ENCODE measurements around the gene MAP3K15.
"Not testable (repeated sequence)": the region's sequence is repeated elsewhere in the genome, so short reads cannot be mapped to it uniquely, and the experiment has no call there.

Gene MAP3K15

DNA sequence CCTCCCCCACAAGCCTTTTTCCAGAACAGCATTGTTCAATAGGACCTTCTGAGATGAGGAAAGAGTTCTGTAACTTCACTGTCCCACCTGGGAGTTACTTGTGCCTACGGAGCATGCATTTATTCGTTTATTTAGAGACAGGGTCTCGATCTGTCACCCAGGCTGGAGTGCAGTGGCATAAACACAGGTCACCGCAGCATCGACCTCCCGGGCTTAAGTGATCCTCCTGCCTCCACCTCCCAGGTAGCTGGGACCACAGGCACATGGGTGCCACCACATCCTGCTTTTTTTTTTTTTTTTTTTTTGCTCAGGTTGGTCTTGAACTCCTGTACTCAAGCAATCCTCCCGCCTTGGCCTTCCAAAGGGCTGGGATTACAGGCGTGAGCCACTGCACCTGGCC lies 2.9 kb downstream of the MAP3K15 start:
- POLR2A ChIA-PET = no interaction called here
- DNase-seq (ENCODE audit: low read depth, low spot score) = no peak
- no peak overlapping the region for H3K4me3 ChIP-seq (ENCODE audit: low read depth, low read length)
- CTCF ChIA-PET = no interaction called here
- TF ChIP-seq, protein P1, sequence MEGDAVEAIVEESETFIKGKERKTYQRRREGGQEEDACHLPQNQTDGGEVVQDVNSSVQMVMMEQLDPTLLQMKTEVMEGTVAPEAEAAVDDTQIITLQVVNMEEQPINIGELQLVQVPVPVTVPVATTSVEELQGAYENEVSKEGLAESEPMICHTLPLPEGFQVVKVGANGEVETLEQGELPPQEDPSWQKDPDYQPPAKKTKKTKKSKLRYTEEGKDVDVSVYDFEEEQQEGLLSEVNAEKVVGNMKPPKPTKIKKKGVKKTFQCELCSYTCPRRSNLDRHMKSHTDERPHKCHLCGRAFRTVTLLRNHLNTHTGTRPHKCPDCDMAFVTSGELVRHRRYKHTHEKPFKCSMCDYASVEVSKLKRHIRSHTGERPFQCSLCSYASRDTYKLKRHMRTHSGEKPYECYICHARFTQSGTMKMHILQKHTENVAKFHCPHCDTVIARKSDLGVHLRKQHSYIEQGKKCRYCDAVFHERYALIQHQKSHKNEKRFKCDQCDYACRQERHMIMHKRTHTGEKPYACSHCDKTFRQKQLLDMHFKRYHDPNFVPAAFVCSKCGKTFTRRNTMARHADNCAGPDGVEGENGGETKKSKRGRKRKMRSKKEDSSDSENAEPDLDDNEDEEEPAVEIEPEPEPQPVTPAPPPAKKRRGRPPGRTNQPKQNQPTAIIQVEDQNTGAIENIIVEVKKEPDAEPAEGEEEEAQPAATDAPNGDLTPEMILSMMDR (IDR thresholded peaks at IDR 0.05; ENCODE audit: insufficient read depth, low read length, missing control alignments) = no peak

DNA sequence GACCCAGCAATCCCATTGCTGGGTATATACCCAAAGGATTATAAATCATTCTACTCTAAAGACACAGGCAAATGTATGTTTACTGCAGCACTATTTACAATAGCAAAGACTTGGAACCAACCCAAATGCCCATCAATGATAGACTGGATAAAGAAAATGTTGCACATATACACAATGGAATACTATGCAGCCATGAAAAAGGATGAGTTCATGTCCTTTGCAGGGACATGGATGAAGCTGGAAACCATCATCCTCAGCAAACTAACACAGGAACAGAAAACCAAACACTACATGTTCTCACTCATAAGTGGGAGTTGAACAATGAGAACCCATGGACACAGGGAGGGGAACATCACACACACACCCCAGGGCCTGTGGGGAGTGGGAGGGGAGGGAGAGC lies 3.5 kb downstream of the MAP3K15 start:
- POLR2A ChIA-PET; DNase-seq (ENCODE audit: low read depth, low spot score); CTCF ChIA-PET; H3K4me3 ChIP-seq (ENCODE audit: low read depth, low read length): not testable (repeated sequence)

DNA sequence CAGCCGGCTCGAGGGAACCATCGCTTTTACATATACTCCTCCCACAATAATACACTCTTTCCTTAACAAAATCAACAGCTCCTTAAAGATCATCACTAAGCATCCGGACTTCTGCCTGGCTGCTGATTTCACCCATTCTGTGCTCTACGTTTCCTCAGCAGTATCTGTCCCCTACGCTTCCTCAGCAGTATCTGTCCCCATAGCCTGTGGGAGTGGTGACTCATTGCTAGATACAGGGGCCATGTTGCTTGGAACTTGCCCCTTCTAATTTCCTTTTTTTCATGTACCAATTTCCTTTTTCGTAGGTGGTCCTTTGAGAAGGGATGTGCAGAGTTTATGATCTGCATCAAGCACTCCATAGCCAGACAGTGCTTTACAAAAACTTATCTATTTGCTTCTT lies 18.6 kb downstream of the MAP3K15 start:
- TF ChIP-seq, protein P1 (IDR thresholded peaks at IDR 0.05; ENCODE audit: insufficient read depth, low read length, missing control alignments) = no peak
- no peak for DNase-seq (ENCODE audit: low read depth, low spot score)
- CTCF ChIA-PET = no interaction called here
- H3K4me3 ChIP-seq (ENCODE audit: low read depth, low read length) = no peak overlapping the region
- POLR2A ChIA-PET = no interaction called here

DNA sequence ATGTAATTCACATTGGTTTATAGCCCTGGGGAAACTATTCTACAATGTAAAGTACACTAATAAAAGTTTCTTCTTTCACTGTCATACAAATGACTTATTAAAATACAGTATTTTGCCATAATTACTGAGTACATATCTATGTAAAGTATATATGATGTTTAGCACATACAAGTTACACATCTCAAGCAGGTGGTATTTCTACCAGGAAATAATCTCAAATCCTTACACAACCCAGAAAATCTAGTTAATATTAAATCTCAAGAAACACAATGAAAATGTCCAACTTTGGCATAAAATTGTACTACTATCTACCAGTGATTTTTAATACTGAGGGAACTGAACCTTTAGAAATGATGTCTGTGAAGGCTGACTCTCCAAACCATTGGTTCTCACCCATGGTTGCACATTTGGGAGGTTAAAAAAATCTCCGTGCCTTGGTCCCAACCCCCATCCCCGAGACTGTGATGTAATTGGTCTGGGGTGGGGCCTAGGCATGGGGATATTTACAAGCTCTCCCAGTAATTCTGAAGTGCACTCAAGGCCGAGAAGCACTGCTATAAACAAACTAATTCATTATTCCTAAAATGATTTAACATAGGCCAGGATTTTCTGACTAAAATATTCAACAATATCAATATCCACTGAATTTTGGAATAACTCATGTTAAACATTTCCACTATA lies 27.6 kb downstream of the MAP3K15 start:
- DNase-seq (ENCODE audit: low read depth, low spot score) = no peak
- POLR2A ChIA-PET = no interaction called here
- TF ChIP-seq, protein P1 (IDR thresholded peaks at IDR 0.05; ENCODE audit: insufficient read depth, low read length, missing control alignments) = no peak
- CTCF ChIA-PET = no interaction called here
- no peak overlapping the region for H3K4me3 ChIP-seq (ENCODE audit: low read depth, low read length)

DNA sequence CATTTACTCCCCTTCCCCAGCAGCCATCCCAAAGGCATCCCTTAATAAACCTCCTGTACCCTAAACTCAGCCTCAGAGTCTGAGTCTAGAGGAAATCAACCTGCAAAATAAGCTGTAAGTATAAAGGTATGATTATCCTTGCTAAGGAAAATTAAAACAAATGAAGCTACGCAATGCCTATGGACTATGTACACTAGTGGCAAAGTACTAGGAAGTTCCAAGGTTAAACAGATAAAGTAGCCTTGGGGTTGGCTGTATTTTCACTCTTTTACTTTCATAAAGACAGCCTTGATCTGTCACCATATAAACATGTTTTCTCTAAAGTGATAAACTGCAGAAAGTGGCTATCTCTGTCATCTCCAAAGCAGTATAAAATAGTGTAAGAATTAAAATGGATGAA lies 35.9 kb downstream of the MAP3K15 start:
- DNase-seq (ENCODE audit: low read depth, low spot score) = no peak
- CTCF ChIA-PET = no interaction called here
- H3K4me3 ChIP-seq (ENCODE audit: low read depth, low read length) = no peak overlapping the region
- TF ChIP-seq, protein P1 (IDR thresholded peaks at IDR 0.05; ENCODE audit: insufficient read depth, low read length, missing control alignments) = no peak
- POLR2A ChIA-PET = no interaction called here

DNA sequence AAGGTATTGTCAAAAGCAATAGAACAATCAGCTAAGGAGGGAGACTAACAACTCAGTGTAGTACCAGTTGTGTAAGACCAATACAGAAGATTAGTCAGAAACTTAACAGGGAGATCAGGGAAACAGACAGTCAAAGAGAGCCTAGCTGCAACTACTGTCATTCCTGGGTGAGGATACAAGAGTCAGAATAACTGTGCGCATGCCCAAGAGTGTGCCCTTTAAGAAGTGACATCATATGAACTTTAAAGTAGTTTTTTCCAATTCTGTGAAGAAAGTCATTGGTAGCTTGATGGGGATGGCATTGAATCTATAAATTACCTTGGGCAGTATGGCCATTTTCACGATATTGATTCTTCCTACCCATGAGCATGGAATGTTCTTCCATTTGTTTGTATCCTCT lies 46.9 kb downstream of the MAP3K15 start:
- H3K4me3 ChIP-seq (ENCODE audit: low read depth, low read length); CTCF ChIA-PET; POLR2A ChIA-PET; DNase-seq (ENCODE audit: low read depth, low spot score): not testable (repeated sequence)

DNA sequence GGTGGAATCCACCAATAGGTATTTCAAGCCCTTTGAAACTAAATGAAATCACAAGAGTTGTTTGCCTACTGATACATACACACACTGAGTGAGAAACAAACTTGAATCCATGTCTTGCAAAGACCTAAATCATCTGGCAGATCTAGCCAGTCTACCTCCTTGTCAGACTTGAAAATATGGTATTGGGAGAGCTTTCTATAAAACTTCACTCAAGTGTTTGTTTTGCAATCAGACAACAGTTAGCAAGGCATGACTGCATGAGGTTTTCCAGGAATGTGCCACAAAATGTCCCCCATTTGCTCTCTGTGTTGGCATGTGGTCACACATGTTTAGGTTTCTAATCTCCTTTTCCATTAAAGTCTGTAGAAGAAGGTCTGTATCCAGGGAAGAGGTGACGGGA lies 52.4 kb downstream of the MAP3K15 start:
- DNase-seq (ENCODE audit: low read depth, low spot score) = no peak
- POLR2A ChIA-PET = no interaction called here
- TF ChIP-seq, protein P1 (IDR thresholded peaks at IDR 0.05; ENCODE audit: insufficient read depth, low read length, missing control alignments) = no peak
- H3K4me3 ChIP-seq (ENCODE audit: low read depth, low read length) = no peak overlapping the region
- CTCF ChIA-PET = no interaction called here

All from AG04449 (cell line).